HepG2 (cell line): ENCODE data around the gene VEGFB. TPM values are rescaled to one million over a fixed set of nuclear protein-coding genes. Genes with fewer than 3 reads are reported as not detected.

Experiments used
- ARID4A ChIP-seq: sonication (generic); formaldehyde crosslinking; IDR thresholded peaks from 2 replicates; pipeline ENCODE4 v1.5.0; 2020; ENCODE audit warnings: mild to moderate bottlenecking, missing genetic modification reagents, borderline replicate concordance
- HNRNPH1 ChIP-seq: fragments of 200-400 bp; formaldehyde crosslinking; optimal IDR thresholded peaks from 2 replicates; pipeline ENCODE3; 2017; ENCODE audit warnings: mild to moderate bottlenecking, low read depth, low read length
- JARID2 ChIP-seq: sonication (generic); formaldehyde crosslinking; IDR thresholded peaks from 2 replicates; pipeline ENCODE4 v1.8.1; 2023; ENCODE audit warnings: missing genetic modification reagents, inconsistent platforms; ENCODE audit not compliant: insufficient replicate concordance
- KDM5A ChIP-seq: fragments of 200-600 bp; sonication (generic); IDR thresholded peaks from 2 replicates; pipeline ENCODE4 v1.7.0; 2018; ENCODE audit warnings: antibody characterized with exemption, mild to moderate bottlenecking, low read length, borderline replicate concordance
- KMT2B ChIP-seq: IDR thresholded peaks from 2 replicates; pipeline ENCODE4 v1.6.1; 2016; ENCODE audit warnings: missing genetic modification reagents, missing compliant biosample characterization
- LBX2 ChIP-seq: sonication (generic); formaldehyde crosslinking; IDR thresholded peaks from 2 replicates; pipeline ENCODE4 v1.5.0; 2020; ENCODE audit warnings: missing genetic modification reagents, mild to moderate bottlenecking, borderline replicate concordance
- MBNL3 ChIP-seq: fragments of 250-450 bp; sonication (Bioruptor Pico); conservative IDR thresholded peaks from 2 replicates; pipeline ENCODE4 v1.8.0; 2022; ENCODE audit warnings: mild to moderate bottlenecking, inconsistent platforms
- MTF1 ChIP-seq: sonication (generic); formaldehyde crosslinking; IDR thresholded peaks from 2 replicates; pipeline ENCODE4 v1.5.0; 2020; ENCODE audit warnings: missing genetic modification reagents
- POLR2A ChIP-seq, 2 experiments: IDR thresholded peaks; 2 replicates each; pipeline ENCODE4 v1.6.1; 2011; ENCODE audit warnings: low read depth in 2 of 2, low read length in 2 of 2, mild to moderate bottlenecking in 1 of 2, moderate library complexity in 1 of 2; ENCODE audit not compliant: insufficient read depth in 1 of 2
- RARA ChIP-seq: IDR thresholded peaks from 2 replicates; pipeline ENCODE4 v1.6.1; 2016; ENCODE audit warnings: missing genetic modification reagents, missing compliant biosample characterization
- RBM39 ChIP-seq: fragments of 200-400 bp; formaldehyde crosslinking; IDR thresholded peaks from one replicate; pipeline ENCODE4 v1.6.1; 2018; ENCODE audit warnings: antibody characterized with exemption, mild to moderate bottlenecking, low read depth, low read length; ENCODE audit not compliant: poor library complexity, severe bottlenecking
- SMC3 ChIP-seq: IDR thresholded peaks from 2 replicates; pipeline ENCODE4 v1.6.1; 2011; ENCODE audit warnings: low read length, improper control_type of control experiment
- SSRP1 ChIP-seq: IDR thresholded peaks from 2 replicates; pipeline ENCODE4 v1.6.1; 2016; ENCODE audit warnings: control low read depth
- XRCC5 ChIP-seq: fragments of 200-400 bp; formaldehyde crosslinking; optimal IDR thresholded peaks from 2 replicates; pipeline ENCODE3; 2017; ENCODE audit warnings: mild to moderate bottlenecking, low read length
- ZFP37 ChIP-seq: sonication (generic); formaldehyde crosslinking; IDR thresholded peaks from 2 replicates; pipeline ENCODE4 v1.4.0; 2020; ENCODE audit warnings: missing genetic modification reagents, borderline replicate concordance
- ZNF282 ChIP-seq: fragments of 450-650 bp; IDR thresholded peaks from 2 replicates; pipeline ENCODE4 v1.6.1; 2018; ENCODE audit not compliant: partially characterized antibody
- ZNF337 ChIP-seq: sonication (generic); formaldehyde crosslinking; IDR thresholded peaks from 2 replicates; pipeline ENCODE4 v1.5.1; 2020; ENCODE audit warnings: missing genetic modification reagents, low read depth, mild to moderate bottlenecking, borderline replicate concordance
- ZNF616 ChIP-seq: sonication (generic); formaldehyde crosslinking; IDR thresholded peaks from 2 replicates; pipeline ENCODE4 v1.5.0; 2020; ENCODE audit warnings: low read depth, mild to moderate bottlenecking, missing genetic modification reagents
- ZSCAN31 ChIP-seq: sonication (generic); formaldehyde crosslinking; IDR thresholded peaks from 2 replicates; pipeline ENCODE4 v1.5.0; 2020; ENCODE audit warnings: low read depth, mild to moderate bottlenecking, missing genetic modification reagents
- polyA plus RNA-seq, 8 experiments: library from polyadenylated mRNA; depleted of rRNA in 3 of 8; stranded (reverse) in 7 of 8; unstranded in 1 of 8; fragments of >200 nt; fragmentation: Illumina TruSeq in 4 of 8; extraction: Trizol in 4 of 8; gene quantifications; 2 replicates each; pipeline versions ENCODE4 v1.2.1 to v1.2.3, GENCODE V29; 2011 to 2016; ENCODE audit warnings: low read depth in 4 of 8, missing spikeins in 1 of 8, mixed read lengths in 1 of 8; ENCODE audit not compliant: insufficient read depth in 1 of 8
- total RNA-seq, 5 experiments: library from RNA; depleted of rRNA; stranded (reverse); fragments of >200 nt; fragmentation: Illumina TruSeq; extraction: Trizol; gene quantifications; 2 replicates each; pipeline ENCODE4 v1.2.3, GENCODE V29; 2016; ENCODE audit warnings: low read depth in 1 of 5
- TF ChIP-seq, protein P1 (sequence below): sonication (generic); formaldehyde crosslinking; IDR thresholded peaks from 2 replicates; pipeline ENCODE4 v1.4.0; 2020; ENCODE audit warnings: missing genetic modification reagents
- TF ChIP-seq, protein P2 (sequence below): sonication (generic); formaldehyde crosslinking; conservative IDR thresholded peaks from 2 replicates; pipeline ENCODE4 v1.4.0; 2020; ENCODE audit warnings: missing genetic modification reagents
- TF ChIP-seq, protein P3 (sequence below): sonication (generic); formaldehyde crosslinking; IDR thresholded peaks from 2 replicates; pipeline ENCODE4 v1.4.0; 2020; ENCODE audit warnings: missing genetic modification reagents; ENCODE audit errors: not compliant biosample characterization

VEGFB gene
- total and polyA plus RNA-seq, 2 of the 13 experiments (the other 11 are each of a cell fraction or from before 2014, with no cell fraction given): 9.0 to 11.3 TPM

- 0 out of 2 replicates have a peak, but pooled peaks have one; percentile 15 for TF ChIP-seq ARID4A (CRISPR knock-in tag)
- no peak for TF ChIP-seq MTF1 (CRISPR knock-in tag)
- TF ChIP-seq RBM39: peak; percentile 37
- TF ChIP-seq HNRNPH1: peak; percentile 100
- no peak for TF ChIP-seq ZNF337
- no peak for TF ChIP-seq ZFP37 (CRISPR knock-in tag)
- TF ChIP-seq, protein P1, sequence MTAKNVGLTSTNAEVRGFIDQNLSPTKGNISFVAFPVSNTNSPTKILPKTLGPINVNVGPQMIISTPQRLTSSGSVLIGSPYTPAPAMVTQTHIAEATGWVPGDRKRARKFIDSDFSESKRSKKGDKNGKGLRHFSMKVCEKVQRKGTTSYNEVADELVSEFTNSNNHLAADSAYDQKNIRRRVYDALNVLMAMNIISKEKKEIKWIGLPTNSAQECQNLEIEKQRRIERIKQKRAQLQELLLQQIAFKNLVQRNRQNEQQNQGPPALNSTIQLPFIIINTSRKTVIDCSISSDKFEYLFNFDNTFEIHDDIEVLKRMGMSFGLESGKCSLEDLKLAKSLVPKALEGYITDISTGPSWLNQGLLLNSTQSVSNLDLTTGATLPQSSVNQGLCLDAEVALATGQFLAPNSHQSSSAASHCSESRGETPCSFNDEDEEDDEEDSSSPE (CRISPR knock-in tag): peak; percentile 23; the same call in 1 of the 2 replicates
- no peak for TF ChIP-seq XRCC5
- TF ChIP-seq RARA (CRISPR knock-in tag): no peak
- peak; percentile 12 to 44; a peak in 3 of 4 replicates for TF ChIP-seq POLR2A (IDR thresholded peaks at IDR 0.05; ENCODE audit: insufficient read depth in 1 of 2, low read depth in 2 of 2, low read length in 2 of 2)
- TF ChIP-seq SMC3: no peak
- TF ChIP-seq SSRP1 (CRISPR knock-in tag): no peak
- no peak for TF ChIP-seq KMT2B
- no peak for TF ChIP-seq LBX2
- TF ChIP-seq, protein P2, sequence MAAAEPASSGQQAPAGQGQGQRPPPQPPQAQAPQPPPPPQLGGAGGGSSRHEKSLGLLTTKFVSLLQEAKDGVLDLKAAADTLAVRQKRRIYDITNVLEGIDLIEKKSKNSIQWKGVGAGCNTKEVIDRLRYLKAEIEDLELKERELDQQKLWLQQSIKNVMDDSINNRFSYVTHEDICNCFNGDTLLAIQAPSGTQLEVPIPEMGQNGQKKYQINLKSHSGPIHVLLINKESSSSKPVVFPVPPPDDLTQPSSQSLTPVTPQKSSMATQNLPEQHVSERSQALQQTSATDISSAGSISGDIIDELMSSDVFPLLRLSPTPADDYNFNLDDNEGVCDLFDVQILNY (CRISPR knock-in tag): no peak
- TF ChIP-seq ZNF616 (CRISPR knock-in tag): no peak
- TF ChIP-seq ZSCAN31 (CRISPR knock-in tag): peak; percentile 64; the same call in 1 of the 2 replicates
- TF ChIP-seq, protein P3, sequence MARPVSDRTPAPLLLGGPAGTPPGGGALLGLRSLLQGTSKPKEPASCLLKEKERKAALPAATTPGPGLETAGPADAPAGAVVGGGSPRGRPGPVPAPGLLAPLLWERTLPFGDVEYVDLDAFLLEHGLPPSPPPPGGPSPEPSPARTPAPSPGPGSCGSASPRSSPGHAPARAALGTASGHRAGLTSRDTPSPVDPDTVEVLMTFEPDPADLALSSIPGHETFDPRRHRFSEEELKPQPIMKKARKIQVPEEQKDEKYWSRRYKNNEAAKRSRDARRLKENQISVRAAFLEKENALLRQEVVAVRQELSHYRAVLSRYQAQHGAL (CRISPR knock-in tag): no peak
- TF ChIP-seq KDM5A: peak; percentile 52; the same call in 1 of the 2 replicates
- TF ChIP-seq ZNF282: no peak
- no peak for TF ChIP-seq MBNL3 (CRISPR knock-in tag)
- TF ChIP-seq JARID2: no peak
These were observed 50.8 kb downstream of the VEGFB start, which contains the start of gene GPR137 (continued) for GRCh38 chr11:64284962-64285884.
